GM12878 (cell line): ENCODE data around the gene CDH1. TPM values are rescaled to one million over a fixed set of nuclear protein-coding genes. Genes with fewer than 3 reads are reported as not detected.
A peak's percentile ranks its signal among the peaks of the same experiment; 100 is the strongest.

Source experiments
- BCL3 ChIP-seq: IDR thresholded peaks from 2 replicates; pipeline ENCODE4 v1.6.1; 2011; ENCODE audit warnings: borderline replicate concordance, low read depth, mild to moderate bottlenecking, moderate library complexity, low read length; ENCODE audit not compliant: insufficient read depth, poor library complexity, severe bottlenecking
- BRCA1 ChIP-seq: IDR thresholded peaks from 2 replicates; pipeline ENCODE4 v1.6.1; 2011; ENCODE audit warnings: low read depth, low read length, improper control_type of control experiment
- CHD4 ChIP-seq: fragments of 200-600 bp; sonication (generic); IDR thresholded peaks from 2 replicates; pipeline ENCODE4 v1.6.1; 2016; ENCODE audit warnings: mild to moderate bottlenecking
- CTCF ChIP-seq, 3 experiments: IDR thresholded peaks in 2 of 3; conservative IDR thresholded peaks in 1 of 3; 2 replicates each; pipeline ENCODE4 v1.5.1; 2011; ENCODE audit warnings: low read depth in 3 of 3, low read length in 3 of 3, mild to moderate bottlenecking in 3 of 3, control low read depth in 2 of 3, moderate library complexity in 2 of 3, inconsistent platforms in 1 of 3, mixed read lengths in 1 of 3; ENCODE audit not compliant: control insufficient read depth in 2 of 3, insufficient read depth in 1 of 3; ENCODE audit errors: extremely low read depth in 1 of 3
- ETV6 ChIP-seq, 2 experiments: fragments of 450-650 bp in 1 of 2; IDR thresholded peaks in 1 of 2; conservative IDR thresholded peaks in 1 of 2; 2 replicates each; pipeline ENCODE4 v1.6.1; 2014; ENCODE audit warnings: antibody characterized with exemption in 1 of 2, borderline replicate concordance in 1 of 2, low read depth in 1 of 2, mild to moderate bottlenecking in 1 of 2, moderate library complexity in 1 of 2
- GATAD2B ChIP-seq: fragments of 450-650 bp; conservative IDR thresholded peaks from 2 replicates; pipeline ENCODE4 v1.6.1; 2017; ENCODE audit warnings: low read depth, mild to moderate bottlenecking, moderate library complexity
- LARP7 ChIP-seq: fragments of 450-650 bp; IDR thresholded peaks from 2 replicates; pipeline ENCODE4 v1.6.1; 2017; ENCODE audit warnings: mild to moderate bottlenecking
- MEF2A ChIP-seq: IDR thresholded peaks from 2 replicates; pipeline ENCODE4 v1.6.1; 2011; ENCODE audit warnings: low read depth, mild to moderate bottlenecking, low read length, moderate library complexity; ENCODE audit not compliant: insufficient read depth
- MTA3 ChIP-seq: IDR thresholded peaks from 2 replicates; pipeline ENCODE4 v1.6.1; 2012; ENCODE audit warnings: low read length, inconsistent platforms, borderline replicate concordance
- RBBP5 ChIP-seq: fragments of 200-600 bp; sonication (generic); conservative IDR thresholded peaks from 2 replicates; pipeline ENCODE4 v1.6.1; 2016
- RUNX3 ChIP-seq: IDR thresholded peaks from 2 replicates; pipeline ENCODE4 v1.6.1; 2012; ENCODE audit warnings: low read length, inconsistent platforms
- SMARCA5 ChIP-seq: fragments of 450-650 bp; IDR thresholded peaks from 2 replicates; pipeline ENCODE4 v1.6.1; 2017; ENCODE audit warnings: mild to moderate bottlenecking
- SUPT20H ChIP-seq: IDR thresholded peaks from 2 replicates; pipeline ENCODE4 v1.6.1; 2011; ENCODE audit warnings: low read depth, mild to moderate bottlenecking, low read length, moderate library complexity, borderline replicate concordance; ENCODE audit not compliant: control insufficient read depth
- USF2 ChIP-seq: IDR thresholded peaks from 2 replicates; pipeline ENCODE4 v1.6.1; 2011; ENCODE audit warnings: low read depth, low read length, improper control_type of control experiment, borderline replicate concordance
- ZNF24 ChIP-seq: fragments of 450-650 bp; IDR thresholded peaks from 2 replicates; pipeline ENCODE4 v1.6.1; 2017; ENCODE audit warnings: antibody characterized with exemption, mild to moderate bottlenecking
- ZNF384 ChIP-seq: IDR thresholded peaks from 2 replicates; pipeline ENCODE4 v1.6.1; 2012; ENCODE audit warnings: low read depth, mild to moderate bottlenecking, low read length, improper control_type of control experiment, borderline replicate concordance
- polyA plus RNA-seq, 11 experiments: library from polyadenylated mRNA; depleted of rRNA in 4 of 11; unstranded in 6 of 11; stranded (reverse) in 5 of 11; fragments of >200 nt; fragmentation: Nextera tagmentation in 4 of 11; fragmentation: Illumina TruSeq in 1 of 11; extraction: Ambion mirVana in 4 of 11; extraction: Trizol in 1 of 11; gene quantifications; 1 replicate in 1 of 11; 2 replicates in 10 of 11; pipeline versions ENCODE4 v1.2.1 to v1.2.3, GENCODE V29; 2011 to 2016; ENCODE audit warnings: inconsistent platforms in 2 of 11, missing spikeins in 2 of 11, low read depth in 1 of 11
- total RNA-seq, 4 experiments: library from RNA; depleted of rRNA in 3 of 4; stranded (reverse); fragments of >200 nt in 3 of 4; fragmentation: Illumina TruSeq in 1 of 4; extraction: Trizol in 1 of 4; gene quantifications; 2 replicates each; pipeline versions ENCODE4 v1.2.1 to v1.2.3, GENCODE V29; 2013 to 2021
- TF ChIP-seq, protein P1 (sequence below): fragments of 450-650 bp; IDR thresholded peaks from 2 replicates; pipeline ENCODE4 v1.6.1; 2017; ENCODE audit warnings: mild to moderate bottlenecking
- TF ChIP-seq, protein P2 (sequence below): fragments of 450-650 bp; IDR thresholded peaks from 2 replicates; pipeline ENCODE4 v1.6.1; 2017; ENCODE audit warnings: antibody characterized with exemption, mild to moderate bottlenecking, moderate library complexity
- TF ChIP-seq, protein P3 (sequence below): IDR thresholded peaks from 2 replicates; pipeline ENCODE4 v1.6.1; 2012; ENCODE audit warnings: low read depth, low read length, improper control_type of control experiment

Gene CDH1
- total and polyA plus RNA-seq, 10 of the 15 experiments (the other 5 are each of a cell fraction or from before 2014, with no cell fraction given): 2.2 to 30.6 (median 17.7) TPM

GRCh38 chr16:68843482-68844210 lies 106.6 kb downstream of the CDH1 start, which contains the start of gene TANGO6 (continued):
- TF ChIP-seq CTCF (IDR thresholded peaks at IDR 0.05 in 2 of 3, conservative IDR thresholded peaks at IDR 0.05 in 1 of 3; ENCODE audit: control insufficient read depth in 2 of 3, extremely low read depth in 1 of 3, insufficient read depth in 1 of 3, low read depth in 3 of 3, low read length in 3 of 3) (peak; percentile 36 to 43 (median 38); a peak in 4 of 6 replicates), BCL3 (no peak), ETV6 (conservative IDR thresholded peaks at IDR 0.05 in 1 of 2, IDR thresholded peaks at IDR 0.05 in 1 of 2; ENCODE audit: borderline replicate concordance in 1 of 2, low read depth in 1 of 2) (no peak), SUPT20H (no peak), GATAD2B (peak; percentile 84), RUNX3 (peak; percentile 37), ZNF384 (peak; percentile 92; the same call in 1 of the 2 replicates), SMARCA5 (0 out of 2 replicates have a peak, but pooled peaks have one; percentile 8), BRCA1 (no peak), ZNF24 (no peak), USF2 (no peak), RBBP5 (no peak), LARP7 (peak; percentile 78), MTA3 (no peak), MEF2A (0 out of 2 replicates have a peak, but pooled peaks have one; percentile 15), CHD4 (no peak)
- TF ChIP-seq, protein P1, sequence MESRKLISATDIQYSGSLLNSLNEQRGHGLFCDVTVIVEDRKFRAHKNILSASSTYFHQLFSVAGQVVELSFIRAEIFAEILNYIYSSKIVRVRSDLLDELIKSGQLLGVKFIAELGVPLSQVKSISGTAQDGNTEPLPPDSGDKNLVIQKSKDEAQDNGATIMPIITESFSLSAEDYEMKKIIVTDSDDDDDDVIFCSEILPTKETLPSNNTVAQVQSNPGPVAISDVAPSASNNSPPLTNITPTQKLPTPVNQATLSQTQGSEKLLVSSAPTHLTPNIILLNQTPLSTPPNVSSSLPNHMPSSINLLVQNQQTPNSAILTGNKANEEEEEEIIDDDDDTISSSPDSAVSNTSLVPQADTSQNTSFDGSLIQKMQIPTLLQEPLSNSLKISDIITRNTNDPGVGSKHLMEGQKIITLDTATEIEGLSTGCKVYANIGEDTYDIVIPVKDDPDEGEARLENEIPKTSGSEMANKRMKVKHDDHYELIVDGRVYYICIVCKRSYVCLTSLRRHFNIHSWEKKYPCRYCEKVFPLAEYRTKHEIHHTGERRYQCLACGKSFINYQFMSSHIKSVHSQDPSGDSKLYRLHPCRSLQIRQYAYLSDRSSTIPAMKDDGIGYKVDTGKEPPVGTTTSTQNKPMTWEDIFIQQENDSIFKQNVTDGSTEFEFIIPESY: no peak
- TF ChIP-seq, protein P2, sequence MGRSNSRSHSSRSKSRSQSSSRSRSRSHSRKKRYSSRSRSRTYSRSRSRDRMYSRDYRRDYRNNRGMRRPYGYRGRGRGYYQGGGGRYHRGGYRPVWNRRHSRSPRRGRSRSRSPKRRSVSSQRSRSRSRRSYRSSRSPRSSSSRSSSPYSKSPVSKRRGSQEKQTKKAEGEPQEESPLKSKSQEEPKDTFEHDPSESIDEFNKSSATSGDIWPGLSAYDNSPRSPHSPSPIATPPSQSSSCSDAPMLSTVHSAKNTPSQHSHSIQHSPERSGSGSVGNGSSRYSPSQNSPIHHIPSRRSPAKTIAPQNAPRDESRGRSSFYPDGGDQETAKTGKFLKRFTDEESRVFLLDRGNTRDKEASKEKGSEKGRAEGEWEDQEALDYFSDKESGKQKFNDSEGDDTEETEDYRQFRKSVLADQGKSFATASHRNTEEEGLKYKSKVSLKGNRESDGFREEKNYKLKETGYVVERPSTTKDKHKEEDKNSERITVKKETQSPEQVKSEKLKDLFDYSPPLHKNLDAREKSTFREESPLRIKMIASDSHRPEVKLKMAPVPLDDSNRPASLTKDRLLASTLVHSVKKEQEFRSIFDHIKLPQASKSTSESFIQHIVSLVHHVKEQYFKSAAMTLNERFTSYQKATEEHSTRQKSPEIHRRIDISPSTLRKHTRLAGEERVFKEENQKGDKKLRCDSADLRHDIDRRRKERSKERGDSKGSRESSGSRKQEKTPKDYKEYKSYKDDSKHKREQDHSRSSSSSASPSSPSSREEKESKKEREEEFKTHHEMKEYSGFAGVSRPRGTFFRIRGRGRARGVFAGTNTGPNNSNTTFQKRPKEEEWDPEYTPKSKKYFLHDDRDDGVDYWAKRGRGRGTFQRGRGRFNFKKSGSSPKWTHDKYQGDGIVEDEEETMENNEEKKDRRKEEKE: no peak
- TF ChIP-seq, protein P3, sequence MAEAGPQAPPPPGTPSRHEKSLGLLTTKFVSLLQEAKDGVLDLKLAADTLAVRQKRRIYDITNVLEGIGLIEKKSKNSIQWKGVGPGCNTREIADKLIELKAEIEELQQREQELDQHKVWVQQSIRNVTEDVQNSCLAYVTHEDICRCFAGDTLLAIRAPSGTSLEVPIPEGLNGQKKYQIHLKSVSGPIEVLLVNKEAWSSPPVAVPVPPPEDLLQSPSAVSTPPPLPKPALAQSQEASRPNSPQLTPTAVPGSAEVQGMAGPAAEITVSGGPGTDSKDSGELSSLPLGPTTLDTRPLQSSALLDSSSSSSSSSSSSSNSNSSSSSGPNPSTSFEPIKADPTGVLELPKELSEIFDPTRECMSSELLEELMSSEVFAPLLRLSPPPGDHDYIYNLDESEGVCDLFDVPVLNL: no peak
